GM23248 (cell line): ENCODE data around the gene CHADL. TPM values are rescaled to one million over a fixed set of nuclear protein-coding genes. Genes with fewer than 3 reads are reported as not detected.

ENCODE experiments used
- DNase-seq: peaks from one replicate; pipeline ENCODE4 v3.0.0-alpha.2; 2015
- H2AFZ ChIP-seq: fragments of 200-600 bp; sonication (generic); 2 replicates; pipeline ENCODE4 v1.6.1; 2016; ENCODE audit warnings: antibody characterized with exemption
- H3F3A ChIP-seq: fragments of 200-600 bp; sonication (generic); 2 replicates; pipeline ENCODE4 v1.6.1; 2016; ENCODE audit warnings: mild to moderate bottlenecking, antibody characterized with exemption, mixed run types; ENCODE audit not compliant: insufficient read depth
- H3K27ac ChIP-seq: fragments of 200-600 bp; sonication (generic); 2 replicates; pipeline ENCODE4 v1.5.1; 2016; ENCODE audit warnings: mild to moderate bottlenecking
- H3K27me3 ChIP-seq: fragments of 200-600 bp; sonication (generic); replicated peaks from 2 replicates; pipeline ENCODE4 v1.6.1; 2016; ENCODE audit warnings: mild to moderate bottlenecking; ENCODE audit not compliant: insufficient read depth
- H3K36me3 ChIP-seq: fragments of 200-600 bp; sonication (generic); 2 replicates; pipeline ENCODE4 v1.6.1; 2016; ENCODE audit warnings: low read depth, mild to moderate bottlenecking
- H3K4me1 ChIP-seq: fragments of 200-600 bp; sonication (generic); 2 replicates; pipeline ENCODE4 v1.6.1; 2016; ENCODE audit warnings: mild to moderate bottlenecking; ENCODE audit not compliant: insufficient read depth
- H3K4me2 ChIP-seq: fragments of 200-600 bp; sonication (generic); one replicate; pipeline ENCODE4 v1.6.1; 2016; ENCODE audit warnings: mild to moderate bottlenecking; ENCODE audit not compliant: unreplicated experiment
- H3K4me3 ChIP-seq: fragments of 200-600 bp; sonication (generic); 2 replicates; pipeline ENCODE4 v1.5.1; 2016; ENCODE audit warnings: mild to moderate bottlenecking
- H3K79me2 ChIP-seq: fragments of 200-600 bp; sonication (generic); 2 replicates; pipeline ENCODE4 v1.6.1; 2016; ENCODE audit warnings: mild to moderate bottlenecking; ENCODE audit not compliant: insufficient read depth
- H3K9ac ChIP-seq: fragments of 200-600 bp; sonication (generic); 2 replicates; pipeline ENCODE4 v1.6.1; 2016; ENCODE audit warnings: mild to moderate bottlenecking
- H3K9me2 ChIP-seq: fragments of 200-600 bp; sonication (generic); 2 replicates; pipeline ENCODE4 v1.6.1; 2016; ENCODE audit warnings: mixed run types, mild to moderate bottlenecking, moderate library complexity; ENCODE audit not compliant: insufficient read depth
- H3K9me3 ChIP-seq: fragments of 200-600 bp; sonication (generic); one replicate; pipeline ENCODE4 v1.6.1; 2017; ENCODE audit warnings: low read depth
- H4K20me1 ChIP-seq: fragments of 200-600 bp; sonication (generic); 2 replicates; pipeline ENCODE4 v1.6.0; 2016; ENCODE audit not compliant: insufficient read depth
- EZH2 ChIP-seq: fragments of 200-600 bp; sonication (generic); IDR thresholded peaks from 2 replicates; pipeline ENCODE4 v1.6.1; 2018; ENCODE audit warnings: antibody characterized with exemption, mild to moderate bottlenecking; ENCODE audit not compliant: insufficient read depth, poor library complexity, severe bottlenecking
- EZH2phosphoT487 ChIP-seq: fragments of 200-600 bp; sonication (generic); IDR thresholded peaks from 2 replicates; pipeline ENCODE4 v1.6.1; 2018; ENCODE audit warnings: antibody characterized with exemption, moderate library complexity, mild to moderate bottlenecking, low read depth; ENCODE audit not compliant: insufficient read depth
- WGBS, 2 experiments: methylation state at CpG; one replicate each; pipeline ENCODE4 v1.1.6; 2015 to 2017; ENCODE audit warnings: low lambda C conversion rate in 2 of 2, low coverage in 1 of 2; ENCODE audit errors: missing lambda C conversion rate in 2 of 2; 5-methylcytosine and 5-hydroxymethylcytosine counted together
- in situ Hi-C: fragments of 300-500 bp; cut with MboI; formaldehyde crosslinking; loops from 2 replicates; pipeline ENCODE4 v1.15.0; 2020
- polyA plus RNA-seq: library from polyadenylated mRNA; unstranded; fragments of >200 nt; fragmentation: Nextera tagmentation; extraction: Ambion mirVana; gene quantifications from 2 replicates; pipeline ENCODE4 v1.2.1, GENCODE V29; 2016
- total RNA-seq: library from RNA; depleted of rRNA; stranded (reverse); fragments of >200 nt; shearing (Covaris generic); gene quantifications from 2 replicates; pipeline ENCODE4 v1.2.3, GENCODE V29; 2014

CHADL gene
- total and polyA plus RNA-seq, 2 experiments from 2014 or later = 0.22 to 0.88 TPM

- H3K4me1 ChIP-seq = no peaks in the 10 kb centered on the region
- WGBS, 2 experiments = 87 to 88% methylated on average over 21 of the region's 21 CpGs
- H3K36me3 ChIP-seq = peaks cover 6% of the 10 kb centered on the region; the same call in 1 of the 2 replicates
- H3K4me2 ChIP-seq = no peak overlapping the region
- no peak overlapping the region for H3K4me3 ChIP-seq
- no peaks in the 10 kb centered on the region for H3K27me3 ChIP-seq
- H3F3A ChIP-seq = peaks cover 14% of the 10 kb centered on the region; the same call in 1 of the 2 replicates
- no peak overlapping the region for H3K9ac ChIP-seq
- H2AFZ ChIP-seq = no peak overlapping the region
- DNase-seq = no peak
- no peaks in the 10 kb centered on the region for H3K9me2 ChIP-seq
- H3K79me2 ChIP-seq = no peaks in the 10 kb centered on the region
- H3K27ac ChIP-seq = no peak overlapping the region
- TF ChIP-seq EZH2 (no peak), EZH2phosphoT487 (no peak)
- no peaks in the 10 kb centered on the region for H4K20me1 ChIP-seq
- in situ Hi-C loops = no loop called here
- H3K9me3 ChIP-seq = no peaks in the 10 kb centered on the region
Observed at GRCh38 chr22:41245917-41246499, 5.3 kb upstream of the CHADL start.

- Histone ChIP-seq H4K20me1 (no peaks in the 10 kb centered on the region), H3K79me2 (no peaks in the 10 kb centered on the region), H2AFZ (no peak overlapping the region), H3K9me2 (no peaks in the 10 kb centered on the region), H3K36me3 (no peaks in the 10 kb centered on the region), H3K27me3 (no peaks in the 10 kb centered on the region), H3K9ac (no peak overlapping the region), H3F3A (peaks cover 14% of the 10 kb centered on the region; the same call in 1 of the 2 replicates), H3K27ac (no peak overlapping the region), H3K9me3 (no peaks in the 10 kb centered on the region), H3K4me3 (no peak overlapping the region), H3K4me2 (no peak overlapping the region), H3K4me1 (no peaks in the 10 kb centered on the region)
- WGBS, 2 experiments = 98% methylated on average over 6 of the region's 6 CpGs
- TF ChIP-seq EZH2phosphoT487 (no peak), EZH2 (no peak)
- in situ Hi-C loops = no loop called here
- no peak for DNase-seq
Observed at GRCh38 chr22:41243361-41243760, 2.6 kb upstream of the CHADL start.

- Histone ChIP-seq H3K79me2 (no peaks in the 10 kb centered on the region), H4K20me1 (no peaks in the 10 kb centered on the region), H2AFZ (no peak overlapping the region), H3K36me3 (no peaks in the 10 kb centered on the region), H3K4me2 (no peak overlapping the region), H3K9me2 (no peaks in the 10 kb centered on the region), H3K9ac (no peak overlapping the region), H3K4me1 (no peaks in the 10 kb centered on the region), H3F3A (peaks cover 14% of the 10 kb centered on the region; the same call in 1 of the 2 replicates), H3K4me3 (no peak overlapping the region), H3K9me3 (no peaks in the 10 kb centered on the region), H3K27me3 (no peaks in the 10 kb centered on the region), H3K27ac (no peak overlapping the region)
- peak; percentile 30 for DNase-seq
- WGBS, 2 experiments = 77 to 82% methylated on average over 16 to 18 of the region's 18 CpGs
- in situ Hi-C loops = no loop called here
- TF ChIP-seq EZH2 (no peak), EZH2phosphoT487 (no peak)
Observed at GRCh38 chr22:41242396-41243117, 1.8 kb upstream of the CHADL start.

- Histone ChIP-seq H3K36me3 (no peaks in the 10 kb centered on the region), H3K4me2 (no peak overlapping the region), H3K79me2 (no peaks in the 10 kb centered on the region), H3K4me1 (no peaks in the 10 kb centered on the region), H3K9ac (no peak overlapping the region), H3K27me3 (no peaks in the 10 kb centered on the region), H3F3A (peaks cover 14% of the 10 kb centered on the region; the same call in 1 of the 2 replicates), H2AFZ (no peak overlapping the region), H3K9me3 (no peaks in the 10 kb centered on the region), H4K20me1 (no peaks in the 10 kb centered on the region), H3K27ac (no peak overlapping the region), H3K9me2 (no peaks in the 10 kb centered on the region), H3K4me3 (no peak overlapping the region)
- no peak for DNase-seq
- in situ Hi-C loops = no loop called here
- 73 to 84% methylated on average over 7 of the region's 7 CpGs for WGBS, 2 experiments
- TF ChIP-seq EZH2phosphoT487 (no peak), EZH2 (no peak)
Observed at GRCh38 chr22:41241133-41241676, 474 bp upstream of the CHADL start.
